ENCODE data around the gene AFM.
A peak's percentile ranks its signal among the peaks of the same experiment; 100 is the strongest.
"Not testable (repeated sequence)": the region's sequence is repeated elsewhere in the genome, so short reads cannot be mapped to it uniquely, and the experiment has no call there.

The AFM gene

DNA sequence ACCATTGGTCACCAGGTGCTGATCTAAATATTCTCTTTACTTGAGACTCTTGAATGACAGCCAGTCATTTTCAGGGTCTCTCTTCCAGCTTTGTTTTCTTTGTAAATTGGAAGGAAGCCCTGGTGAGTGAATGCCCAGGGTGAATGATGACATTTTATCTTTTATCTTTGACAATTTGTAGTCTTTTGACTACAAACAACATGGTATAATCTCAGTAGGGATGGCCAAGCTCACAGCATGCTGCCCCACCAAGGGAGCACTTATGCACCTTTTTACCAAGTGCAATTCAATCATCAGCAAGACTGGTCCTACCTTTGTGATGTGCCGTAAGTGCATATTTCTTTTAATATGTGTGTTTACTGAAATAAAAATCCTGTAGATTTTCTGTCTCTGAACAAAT is 5.7 kb downstream of the AFM start:
- in situ Hi-C loops (cut with MboI; ENCODE audit: low pct_unique_long_range_greater_than_20kb, low sequenced_read_pairs): no loop called here
- DNase-seq: no peak

DNA sequence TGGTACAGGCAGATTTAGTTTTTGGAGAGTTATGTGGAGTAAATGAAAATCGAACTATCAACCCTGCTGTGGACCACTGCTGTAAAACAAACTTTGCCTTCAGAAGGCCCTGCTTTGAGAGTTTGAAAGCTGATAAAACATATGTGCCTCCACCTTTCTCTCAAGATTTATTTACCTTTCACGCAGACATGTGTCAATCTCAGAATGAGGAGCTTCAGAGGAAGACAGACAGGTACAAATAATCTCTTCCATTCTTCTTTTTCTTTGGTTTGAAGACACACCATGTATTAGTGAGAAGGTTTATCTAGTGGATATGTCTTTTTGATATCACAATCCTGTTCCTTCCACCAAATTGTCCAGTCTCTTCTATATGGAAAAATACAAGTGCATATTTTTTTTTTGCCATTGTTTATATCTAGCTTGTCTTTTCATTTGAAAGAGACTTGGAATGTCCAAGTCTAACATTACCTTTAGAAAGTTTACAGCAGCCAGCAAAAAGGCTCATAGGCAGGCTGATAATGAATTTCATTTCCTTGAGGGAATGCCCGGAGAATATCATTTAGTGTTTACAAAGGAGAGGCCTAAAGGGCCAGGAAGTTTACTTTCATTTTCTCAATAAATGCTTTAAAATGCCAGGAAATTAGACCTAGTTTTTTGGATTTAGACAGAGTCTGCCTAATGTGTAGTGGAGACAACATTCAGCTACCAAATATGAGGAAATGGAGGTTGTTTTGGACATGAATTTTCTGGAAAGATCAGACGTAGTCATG is 18.6 kb downstream of the AFM start:
- in situ Hi-C loops (cut with MboI; ENCODE audit: low pct_unique_long_range_greater_than_20kb, low sequenced_read_pairs): no loop called here

DNA sequence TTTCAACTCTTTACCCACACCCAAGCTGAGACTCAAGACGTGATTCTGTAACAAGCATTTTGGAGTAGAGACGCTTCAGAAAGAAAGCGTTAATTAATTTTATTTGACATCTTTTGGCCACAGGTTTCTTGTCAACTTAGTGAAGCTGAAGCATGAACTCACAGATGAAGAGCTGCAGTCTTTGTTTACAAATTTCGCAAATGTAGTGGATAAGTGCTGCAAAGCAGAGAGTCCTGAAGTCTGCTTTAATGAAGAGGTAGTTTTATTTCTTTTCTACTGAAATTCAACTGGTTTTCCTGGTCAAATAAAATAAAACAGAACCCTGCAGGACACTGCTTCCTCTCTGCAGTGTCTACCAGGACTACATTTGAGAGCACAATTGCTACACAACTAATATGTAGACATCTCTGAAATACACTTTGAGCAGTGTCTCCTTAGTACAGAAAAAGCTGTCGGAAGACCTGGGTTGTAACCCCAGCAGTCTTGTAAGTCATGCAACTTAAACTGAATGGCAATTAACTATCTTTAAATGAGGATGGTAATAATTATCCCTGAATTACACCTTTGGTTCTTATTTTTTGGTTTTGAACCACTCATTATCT is 20.2 kb downstream of the AFM start:
- DNase-seq: no peak
- in situ Hi-C loops (cut with MboI; ENCODE audit: low pct_unique_long_range_greater_than_20kb, low sequenced_read_pairs): no loop called here

More for the DNA sequence above, 18.6 kb downstream of the AFM start:
- DNase-seq: no peak

DNA sequence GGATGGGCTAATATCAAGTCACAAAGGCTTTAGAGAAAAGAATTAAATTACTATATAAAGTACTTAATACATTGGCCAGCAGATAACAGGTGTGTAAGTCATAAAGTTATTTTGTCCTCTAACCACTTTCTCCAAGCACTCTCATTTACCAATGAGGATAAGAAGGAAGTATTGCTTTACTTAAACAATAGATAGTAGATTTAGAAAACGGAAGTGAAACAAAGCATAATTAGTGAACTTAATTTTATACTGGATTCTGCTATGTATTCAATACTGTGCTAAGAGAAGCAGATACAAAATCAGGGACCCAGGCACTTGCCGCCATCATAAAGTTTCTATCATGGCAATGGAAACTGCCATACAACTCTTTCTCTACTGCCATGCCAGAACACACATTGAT is 24.0 kb downstream of the AFM start:
- DNase-seq: no peak
- in situ Hi-C loops (cut with MboI; ENCODE audit: low pct_unique_long_range_greater_than_20kb, low sequenced_read_pairs): no loop called here

DNA sequence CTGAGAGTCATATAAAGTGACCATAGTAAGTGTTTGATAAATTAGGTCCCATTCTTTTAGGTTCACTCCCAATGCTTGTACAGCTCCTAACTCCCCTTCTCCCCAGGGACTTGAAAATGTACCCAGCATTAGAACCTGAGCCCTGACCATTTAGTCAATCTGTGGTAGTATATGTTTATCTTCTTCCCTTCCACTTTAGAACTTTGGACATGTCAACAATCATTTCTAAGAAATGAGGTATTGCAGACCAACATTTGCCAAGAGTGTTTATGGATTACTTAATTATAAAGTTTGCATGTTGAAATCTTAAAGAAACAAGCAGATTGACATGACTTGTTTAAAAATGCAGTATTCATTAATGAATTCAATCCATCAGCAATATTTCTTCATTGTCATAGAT is 26.0 kb downstream of the AFM start:
- in situ Hi-C loops (cut with MboI; ENCODE audit: low pct_unique_long_range_greater_than_20kb, low sequenced_read_pairs): no loop called here
- no peak for DNase-seq

DNA sequence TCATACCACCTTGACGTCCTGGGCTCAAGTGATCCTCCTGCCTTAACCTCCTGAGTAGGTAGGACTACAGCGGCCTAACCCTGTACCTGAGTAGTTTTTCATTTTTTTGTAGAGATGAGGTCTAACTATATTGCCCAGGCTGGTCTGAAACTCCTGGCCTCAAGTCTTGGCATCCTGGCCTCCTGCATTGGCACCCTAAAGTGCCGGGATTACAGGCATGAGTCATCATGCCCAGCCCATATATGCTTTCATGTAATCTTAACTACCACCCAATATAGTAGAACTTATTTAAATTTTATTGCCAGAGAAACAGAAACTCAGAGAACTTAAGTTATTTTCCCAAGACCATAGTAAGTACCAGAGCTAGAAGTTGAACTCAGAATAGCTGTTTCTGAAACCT is 27.1 kb downstream of the AFM start:
- no peak for DNase-seq
- in situ Hi-C loops (cut with MboI; ENCODE audit: low pct_unique_long_range_greater_than_20kb, low sequenced_read_pairs): no loop called here

DNA sequence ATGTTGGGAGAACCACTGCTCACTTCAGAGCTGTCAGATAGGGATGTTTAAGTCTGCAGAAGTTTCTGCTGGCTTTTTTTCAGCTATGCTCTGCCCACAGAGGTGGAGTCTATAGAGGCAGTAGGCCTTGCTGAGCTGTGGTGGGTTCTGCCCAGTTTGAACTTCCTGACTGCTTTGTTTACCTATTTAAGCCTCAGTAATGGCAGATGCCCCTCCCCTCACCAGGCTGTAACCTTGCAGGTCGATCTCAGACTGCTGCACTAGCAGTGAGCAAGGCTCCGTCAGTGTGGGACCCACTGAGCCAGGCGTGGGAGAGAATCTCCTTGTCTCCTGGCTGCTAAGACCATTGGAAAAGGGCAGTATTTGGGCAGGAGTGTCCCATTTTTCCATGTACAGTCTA is 36.8 kb downstream of the AFM start:
- no peak for DNase-seq
- in situ Hi-C loops (cut with MboI; ENCODE audit: low pct_unique_long_range_greater_than_20kb, low sequenced_read_pairs): no loop called here

DNA sequence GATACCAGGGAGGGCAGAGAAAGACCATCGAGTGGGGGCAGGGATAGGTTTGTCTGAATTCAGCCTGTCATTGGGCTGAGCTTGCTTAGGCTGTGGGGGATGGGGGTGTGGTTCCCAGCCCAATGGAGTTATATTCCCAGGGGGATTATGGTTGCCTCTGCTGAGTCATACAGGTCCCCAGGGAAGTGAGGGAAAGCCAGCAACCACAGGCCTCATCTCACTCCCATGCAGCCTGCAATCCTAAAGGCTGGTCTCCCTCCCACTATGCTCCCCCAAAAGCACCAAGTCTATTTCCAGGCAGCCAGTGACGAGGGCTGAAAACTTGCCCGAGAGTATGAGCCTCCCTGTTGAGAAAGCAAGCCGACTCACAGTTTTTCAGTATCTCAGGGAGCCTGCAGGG is 39.3 kb downstream of the AFM start:
- in situ Hi-C loops (cut with MboI; ENCODE audit: low pct_unique_long_range_greater_than_20kb, low sequenced_read_pairs): no loop called here
- DNase-seq: no peak

DNA sequence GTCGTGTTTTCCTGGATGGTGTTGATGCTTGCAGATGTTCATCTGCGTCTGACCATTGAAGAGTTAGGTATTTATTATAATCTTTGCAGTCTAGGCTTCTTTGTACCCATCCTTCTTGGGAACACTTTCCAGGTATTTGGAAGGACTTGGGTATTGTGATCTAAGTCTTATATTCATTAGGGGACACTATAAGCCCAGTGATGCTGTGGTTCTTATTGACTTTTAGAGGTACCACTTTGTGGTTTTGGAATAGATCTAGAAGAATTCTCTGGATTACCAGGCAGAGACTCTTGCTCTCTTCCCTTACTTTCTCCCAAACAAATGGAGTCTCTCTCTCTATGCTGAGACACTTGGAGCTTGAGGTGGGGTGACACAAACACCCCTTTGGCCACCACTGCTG is 41.6 kb downstream of the AFM start:
- DNase-seq: no peak
- in situ Hi-C loops (cut with MboI; ENCODE audit: low pct_unique_long_range_greater_than_20kb, low sequenced_read_pairs): no loop called here

DNA sequence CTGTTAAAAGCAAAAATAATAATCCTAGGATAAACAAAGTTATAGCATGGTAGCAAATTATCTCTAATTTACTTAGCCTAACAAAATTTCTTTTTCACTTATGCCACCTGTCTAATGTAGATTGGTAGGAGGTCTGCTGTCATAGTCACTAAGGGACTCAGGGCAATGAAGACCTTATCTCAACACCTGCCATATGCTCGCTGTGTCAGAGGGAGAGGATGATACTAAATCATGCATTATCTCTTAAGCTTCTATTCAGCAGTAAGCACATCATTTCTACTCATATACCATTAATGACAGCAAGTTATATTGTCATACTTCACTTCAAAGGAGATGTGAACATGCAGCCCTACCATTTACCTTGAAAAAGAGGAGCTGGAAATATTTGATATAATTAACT is 44.1 kb downstream of the AFM start:
- in situ Hi-C loops (cut with MboI; ENCODE audit: low pct_unique_long_range_greater_than_20kb, low sequenced_read_pairs): no loop called here
- DNase-seq: no peak

DNA sequence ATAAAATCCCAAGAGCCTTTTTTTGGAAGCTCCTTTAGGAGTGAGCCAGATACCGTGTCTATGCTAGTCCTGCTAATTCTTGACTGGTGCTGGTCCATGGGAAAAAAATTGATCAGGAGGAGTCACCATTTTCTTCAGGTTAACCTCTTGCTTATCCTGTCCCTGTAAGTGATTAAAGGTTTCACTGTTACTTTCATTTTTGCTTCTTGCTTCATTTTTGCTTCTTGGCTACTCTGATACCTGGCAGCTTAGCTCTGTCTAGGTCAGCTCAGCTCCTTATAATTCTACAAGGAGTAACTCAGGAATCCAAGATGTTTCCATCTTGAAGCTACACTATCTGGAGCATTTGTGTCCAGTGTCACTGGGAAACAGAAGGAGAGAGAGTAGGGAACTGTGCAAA is 45.7 kb downstream of the AFM start:
- in situ Hi-C loops (cut with MboI; ENCODE audit: low pct_unique_long_range_greater_than_20kb, low sequenced_read_pairs): no loop called here

DNA sequence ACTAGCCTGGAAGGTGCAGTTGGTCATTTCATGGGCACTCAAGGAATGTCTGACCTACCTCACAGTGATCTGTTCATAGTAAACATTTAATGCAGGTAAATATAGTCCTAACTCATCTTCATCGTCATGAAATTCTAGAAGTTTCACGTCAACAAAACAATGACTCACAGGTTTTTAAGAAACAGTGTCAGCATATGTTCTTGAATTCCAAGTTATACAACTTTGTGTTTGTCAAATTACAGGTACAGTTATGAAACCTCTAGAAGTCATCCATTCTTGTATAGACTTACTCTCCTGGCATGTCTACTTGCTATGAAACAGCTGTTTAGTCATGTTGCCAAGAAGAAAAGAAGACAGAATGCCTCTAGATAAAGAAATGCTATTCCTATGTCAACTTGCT is 46.6 kb downstream of the AFM start:
- DNase-seq: no peak
- in situ Hi-C loops (cut with MboI; ENCODE audit: low pct_unique_long_range_greater_than_20kb, low sequenced_read_pairs): no loop called here

More for the DNA sequence above, 45.7 kb downstream of the AFM start:
- DNase-seq: no peak

DNA sequence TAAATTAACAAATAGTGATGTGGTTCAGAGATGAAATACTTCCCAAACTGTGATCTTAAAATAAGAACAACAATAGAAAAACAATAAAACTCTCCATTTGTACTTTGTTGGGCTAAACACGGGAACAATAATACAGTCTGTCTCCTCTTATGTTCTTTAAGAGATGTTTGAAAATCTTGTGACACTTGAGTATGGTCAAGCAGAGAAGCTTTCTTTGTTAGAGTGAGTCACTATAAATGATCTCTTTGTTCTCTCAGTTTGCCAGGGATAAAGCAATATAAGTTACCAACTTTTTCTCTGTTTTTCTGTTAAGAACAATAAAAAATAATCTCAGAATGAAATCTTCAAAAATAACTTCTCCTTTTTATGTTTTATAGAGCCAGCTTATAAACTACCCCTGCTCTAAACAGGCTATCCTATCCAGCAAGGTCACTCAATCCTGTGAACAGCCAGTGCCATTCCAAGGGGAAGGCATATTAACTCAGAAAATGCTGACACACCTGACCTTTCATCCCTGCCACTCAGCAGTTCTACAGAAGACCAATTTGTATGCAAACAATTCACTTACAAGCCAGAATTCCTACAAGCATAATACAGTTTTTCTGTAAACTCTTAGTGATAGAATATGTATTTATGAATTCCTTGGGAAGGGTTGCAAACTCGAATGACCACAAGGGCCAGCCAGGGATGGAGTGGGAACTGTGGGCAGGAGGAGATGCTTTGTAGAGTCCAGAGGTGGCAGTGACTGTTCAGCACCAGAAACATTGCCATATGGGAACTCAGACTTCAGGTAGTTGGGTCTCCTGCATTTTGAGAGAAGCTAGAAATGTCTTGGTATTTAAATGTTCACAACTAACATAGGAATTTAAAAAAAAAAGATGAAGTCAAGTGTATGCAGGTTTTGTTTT is 52.2 kb downstream of the AFM start:
- DNase-seq: no peak
- in situ Hi-C loops (cut with MboI; ENCODE audit: low pct_unique_long_range_greater_than_20kb, low sequenced_read_pairs): no loop called here

DNA sequence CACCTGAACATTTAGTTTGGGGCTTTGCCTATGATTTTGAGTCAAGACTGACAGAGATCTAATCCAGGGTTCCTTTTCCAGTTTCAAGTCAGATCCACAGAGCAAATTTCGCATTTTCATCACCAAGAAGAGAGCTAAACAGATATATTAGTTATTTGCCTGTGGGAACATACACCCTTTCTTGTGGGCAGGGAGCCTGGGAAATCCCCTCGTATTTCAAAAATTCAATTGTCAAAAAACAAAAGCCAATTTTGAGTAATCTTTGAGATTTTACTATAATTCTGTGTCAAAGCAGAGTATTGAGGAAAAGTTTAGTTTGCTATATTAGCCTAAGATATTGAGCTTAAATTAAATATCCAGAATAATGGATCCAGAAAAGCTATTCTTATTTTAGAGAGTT is 56.6 kb downstream of the AFM start:
- in situ Hi-C loops (cut with MboI; ENCODE audit: low pct_unique_long_range_greater_than_20kb, low sequenced_read_pairs): no loop called here
- no peak for DNase-seq

DNA sequence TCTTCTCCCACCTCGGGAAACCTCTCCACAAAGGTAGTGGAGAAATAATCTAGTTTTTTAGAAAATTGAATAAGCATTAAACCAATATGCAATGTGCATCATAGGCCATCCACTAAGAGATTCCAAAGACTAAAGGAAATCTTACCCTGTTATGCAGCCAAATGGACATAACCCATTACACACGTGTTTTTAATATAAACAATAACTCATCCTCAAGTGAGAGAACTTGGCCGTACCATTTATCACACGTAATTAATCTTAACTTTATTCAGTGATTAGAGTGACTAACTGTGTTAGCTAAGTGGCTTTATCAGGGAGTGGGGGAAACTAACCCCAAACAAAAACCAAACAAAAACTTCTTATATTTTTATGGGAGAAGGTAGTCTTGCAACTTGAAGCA is 57.8 kb downstream of the AFM start:
- in situ Hi-C loops (cut with MboI; ENCODE audit: low pct_unique_long_range_greater_than_20kb, low sequenced_read_pairs): no loop called here
- no peak for DNase-seq

DNA sequence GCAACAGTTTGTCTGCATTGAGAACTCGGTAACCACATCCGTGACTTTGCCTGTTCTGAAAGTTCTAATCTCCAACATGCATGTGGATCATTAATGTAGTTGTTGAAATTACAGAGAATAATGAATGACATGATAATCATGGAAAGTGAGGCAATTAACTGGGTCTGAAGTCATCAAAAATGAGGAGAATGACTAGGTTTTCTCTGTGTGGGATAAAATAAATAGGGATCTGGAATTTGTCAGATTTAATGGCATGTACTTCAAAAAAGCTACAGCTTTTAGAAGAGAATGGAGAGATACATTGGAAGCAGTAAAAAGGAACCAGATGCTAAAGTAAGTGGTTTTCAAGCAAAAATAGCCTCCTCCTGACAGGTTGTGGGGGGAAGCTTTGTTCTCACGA is 59.3 kb downstream of the AFM start:
- in situ Hi-C loops (cut with MboI; ENCODE audit: low pct_unique_long_range_greater_than_20kb, low sequenced_read_pairs): no loop called here
- peak; percentile 15 for DNase-seq

DNA sequence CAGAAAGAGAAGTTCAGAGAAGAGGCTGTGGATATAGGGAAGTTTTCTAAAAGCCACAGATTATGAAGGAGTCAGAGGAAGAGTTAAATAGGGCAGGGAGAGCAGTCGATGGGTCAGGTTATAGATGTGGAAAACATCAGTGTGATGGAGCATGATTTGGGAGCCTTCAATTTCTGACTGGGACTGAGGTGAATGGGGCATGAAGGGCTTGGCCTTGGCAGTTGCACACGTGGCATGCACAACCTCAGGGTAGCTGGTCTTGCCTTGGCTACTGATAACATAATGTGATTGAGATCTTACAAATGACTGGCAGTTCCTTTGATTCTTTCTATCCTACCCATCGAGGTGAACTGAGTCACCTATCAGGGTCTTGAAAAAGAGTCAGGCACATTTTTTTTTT is 59.7 kb downstream of the AFM start:
- no peak for DNase-seq
- in situ Hi-C loops (cut with MboI; ENCODE audit: low pct_unique_long_range_greater_than_20kb, low sequenced_read_pairs): no loop called here

DNA sequence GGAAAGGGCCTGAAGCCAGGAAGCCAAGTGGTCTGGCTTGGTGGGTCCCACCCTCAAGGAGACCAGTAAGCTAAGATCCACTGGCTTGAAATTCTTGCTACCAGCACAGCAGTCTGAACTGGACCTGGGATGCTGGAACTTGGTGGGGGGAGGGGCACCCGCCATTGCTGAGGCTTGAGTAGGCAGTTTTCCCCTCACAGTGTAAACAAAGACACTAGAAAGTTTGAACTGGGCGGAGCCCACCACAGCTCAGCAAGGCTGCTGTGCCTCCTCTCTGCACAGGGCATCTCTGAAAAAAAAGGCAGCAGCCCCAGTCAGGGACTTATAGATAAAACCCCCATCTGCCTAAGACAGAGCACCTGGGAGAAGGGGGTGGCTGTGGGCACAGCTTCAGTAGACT is 63.1 kb downstream of the AFM start:
- DNase-seq: no peak
- in situ Hi-C loops (cut with MboI; ENCODE audit: low pct_unique_long_range_greater_than_20kb, low sequenced_read_pairs): no loop called here

DNA sequence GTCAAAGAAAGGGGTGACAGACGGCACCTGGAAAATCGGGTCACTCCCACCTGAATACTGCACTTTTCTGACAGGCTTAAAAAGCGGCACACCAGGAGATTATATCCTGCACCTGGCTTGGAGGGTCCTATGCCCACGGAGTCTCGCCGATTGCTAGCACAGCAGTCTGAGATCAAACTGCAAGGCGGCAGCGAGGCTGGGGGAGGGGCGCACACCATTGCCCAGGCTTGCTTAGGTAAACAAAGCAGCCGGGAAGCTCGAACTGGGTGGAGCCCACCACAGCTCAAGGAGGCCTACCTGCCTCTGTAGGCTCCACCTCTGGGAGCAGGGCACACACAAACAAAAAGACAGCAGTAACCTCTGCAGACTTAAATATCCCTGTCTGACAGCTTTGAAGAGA is 69.3 kb downstream of the AFM start:
- DNase-seq; in situ Hi-C loops (cut with MboI; ENCODE audit: low pct_unique_long_range_greater_than_20kb, low sequenced_read_pairs): not testable (repeated sequence)

All from KBM-7 (cell line).